DND-41 (cell line): ENCODE measurements around the gene SLC25A39.

Experiments used
- ATAC-seq: fragments of 200-7000 bp; cut with Tn5 transposase; 3 replicates; pipeline ENCODE4 v1.9.1; 2021; ENCODE audit warnings: low read depth; ENCODE audit not compliant: insufficient read depth
- DNase-seq: peaks from one replicate; pipeline ENCODE4 v3.0.0-alpha.2; 2020
- H2AFZ ChIP-seq: 2 replicates; pipeline ENCODE4 v1.6.0; 2012; ENCODE audit warnings: low read depth, low read length
- H3K27ac ChIP-seq: 2 replicates; pipeline ENCODE4 v1.5.1; 2012; ENCODE audit warnings: low read length, inconsistent platforms
- H3K27me3 ChIP-seq: fragments of 200-600 bp; sonication (generic); 2 replicates; pipeline ENCODE4 v1.6.0; 2012; ENCODE audit warnings: low read length, mild to moderate bottlenecking, inconsistent platforms; ENCODE audit not compliant: insufficient read depth, poor library complexity
- H3K36me3 ChIP-seq: 2 replicates; pipeline ENCODE4 v1.5.1; 2012; ENCODE audit warnings: low read length, inconsistent platforms; ENCODE audit not compliant: insufficient read depth
- H3K4me1 ChIP-seq: 2 replicates; pipeline ENCODE4 v1.5.1; 2012; ENCODE audit warnings: mild to moderate bottlenecking, low read length; ENCODE audit not compliant: insufficient read depth
- H3K4me2 ChIP-seq: 2 replicates; pipeline ENCODE4 v1.6.0; 2012; ENCODE audit warnings: mild to moderate bottlenecking, moderate library complexity, low read length, inconsistent platforms; ENCODE audit not compliant: insufficient read depth
- H3K4me3 ChIP-seq, 2 experiments: fragments of 200-600 bp in 1 of 2; shearing (Covaris generic) in 1 of 2; 2 replicates each; pipeline ENCODE4 v1.5.1; 2012 to 2016; ENCODE audit warnings: inconsistent platforms in 2 of 2, low read length in 2 of 2, mild to moderate bottlenecking in 2 of 2, low read depth in 1 of 2, moderate library complexity in 1 of 2
- H3K79me2 ChIP-seq: 2 replicates; pipeline ENCODE4 v1.6.0; 2012; ENCODE audit warnings: low read length, inconsistent platforms; ENCODE audit not compliant: insufficient read depth
- H3K9ac ChIP-seq: 2 replicates; pipeline ENCODE4 v1.6.0; 2012; ENCODE audit warnings: low read depth, mild to moderate bottlenecking, inconsistent platforms, low read length, moderate library complexity
- H3K9me3 ChIP-seq: 2 replicates; pipeline ENCODE4 v1.5.1; 2012; ENCODE audit warnings: low read length, moderate library complexity, mild to moderate bottlenecking, inconsistent platforms; ENCODE audit not compliant: insufficient read depth, severe bottlenecking
- H4K20me1 ChIP-seq: 2 replicates; pipeline ENCODE4 v1.6.0; 2012; ENCODE audit warnings: low read length; ENCODE audit not compliant: insufficient read depth
- EZH2 ChIP-seq: IDR thresholded peaks from 3 replicates; pipeline ENCODE4 v1.6.1; 2012; ENCODE audit warnings: borderline replicate concordance, low read depth, mild to moderate bottlenecking, moderate library complexity, low read length, inconsistent platforms; ENCODE audit not compliant: severe bottlenecking
- TF ChIP-seq, protein P1 (sequence below): IDR thresholded peaks from 2 replicates; pipeline ENCODE4 v1.5.1; 2012; ENCODE audit warnings: borderline replicate concordance, low read length, moderate library complexity, mild to moderate bottlenecking; ENCODE audit not compliant: poor library complexity, severe bottlenecking; ENCODE audit errors: extremely low read depth

Gene SLC25A39

GRCh38 chr17:44353672-44354331 is 29.2 kb upstream of the SLC25A39 start:
- Histone ChIP-seq H2AFZ (no peak overlapping the region), H3K27me3 (no peaks in the 10 kb centered on the region), H4K20me1 (peaks cover 19% of the 10 kb centered on the region), H3K27ac (no peak overlapping the region), H3K4me2 (no peak overlapping the region), H3K4me3 (no peak overlapping the region), H3K4me1 (no peaks in the 10 kb centered on the region; the same call in 1 of the 2 replicates), H3K36me3 (peaks cover 42% of the 10 kb centered on the region), H3K9me3 (no peaks in the 10 kb centered on the region), H3K79me2 (no peaks in the 10 kb centered on the region), H3K9ac (no peak overlapping the region)
- DNase-seq (no peak), ATAC-seq (no peak)
- TF ChIP-seq, protein P1, sequence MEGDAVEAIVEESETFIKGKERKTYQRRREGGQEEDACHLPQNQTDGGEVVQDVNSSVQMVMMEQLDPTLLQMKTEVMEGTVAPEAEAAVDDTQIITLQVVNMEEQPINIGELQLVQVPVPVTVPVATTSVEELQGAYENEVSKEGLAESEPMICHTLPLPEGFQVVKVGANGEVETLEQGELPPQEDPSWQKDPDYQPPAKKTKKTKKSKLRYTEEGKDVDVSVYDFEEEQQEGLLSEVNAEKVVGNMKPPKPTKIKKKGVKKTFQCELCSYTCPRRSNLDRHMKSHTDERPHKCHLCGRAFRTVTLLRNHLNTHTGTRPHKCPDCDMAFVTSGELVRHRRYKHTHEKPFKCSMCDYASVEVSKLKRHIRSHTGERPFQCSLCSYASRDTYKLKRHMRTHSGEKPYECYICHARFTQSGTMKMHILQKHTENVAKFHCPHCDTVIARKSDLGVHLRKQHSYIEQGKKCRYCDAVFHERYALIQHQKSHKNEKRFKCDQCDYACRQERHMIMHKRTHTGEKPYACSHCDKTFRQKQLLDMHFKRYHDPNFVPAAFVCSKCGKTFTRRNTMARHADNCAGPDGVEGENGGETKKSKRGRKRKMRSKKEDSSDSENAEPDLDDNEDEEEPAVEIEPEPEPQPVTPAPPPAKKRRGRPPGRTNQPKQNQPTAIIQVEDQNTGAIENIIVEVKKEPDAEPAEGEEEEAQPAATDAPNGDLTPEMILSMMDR = no peak
- TF ChIP-seq EZH2 = no peak

DNA sequence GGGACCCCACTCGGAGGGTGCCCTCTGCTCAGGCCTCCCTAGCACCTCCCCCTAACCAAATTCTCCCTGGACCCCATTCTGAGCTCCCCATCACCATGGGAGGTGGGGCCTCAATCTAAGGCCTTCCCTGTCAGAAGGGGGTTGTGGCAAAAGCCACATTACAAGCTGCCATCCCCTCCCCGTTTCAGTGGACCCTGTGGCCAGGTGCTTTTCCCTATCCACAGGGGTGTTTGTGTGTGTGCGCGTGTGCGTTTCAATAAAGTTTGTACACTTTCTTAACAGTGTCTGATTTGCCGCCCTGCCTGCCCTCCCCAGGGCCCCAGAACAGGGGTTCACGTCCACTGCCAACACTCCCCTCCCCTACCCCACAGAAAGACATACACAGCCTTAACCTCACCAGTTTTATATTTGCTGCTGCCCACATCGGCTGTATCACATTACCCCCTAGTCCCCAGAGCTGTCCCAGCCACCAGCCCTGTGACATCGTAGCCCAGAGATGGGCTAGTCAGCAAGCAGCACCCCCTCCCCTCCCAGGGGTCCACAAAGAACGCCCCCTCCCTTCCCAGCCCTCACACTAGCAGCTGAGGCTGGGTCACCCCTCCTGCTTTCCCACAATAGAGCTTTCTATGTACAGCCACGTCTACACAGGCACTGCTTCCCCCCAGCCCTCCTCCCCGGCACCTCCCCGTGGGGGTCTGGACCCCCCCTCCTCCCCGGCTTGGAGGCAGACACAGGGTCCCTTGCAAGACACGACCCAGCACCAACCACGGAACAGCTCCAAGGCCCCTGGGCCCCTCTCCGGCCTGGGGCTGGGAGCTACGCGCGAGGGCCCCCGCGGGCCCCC is 28.4 kb upstream of the SLC25A39 start:
- DNase-seq (no peak), ATAC-seq (no peak)
- H3K36me3 ChIP-seq = peaks cover 42% of the 10 kb centered on the region
- peaks cover 12% of the 10 kb centered on the region for H4K20me1 ChIP-seq
- no peaks in the 10 kb centered on the region for H3K27me3 ChIP-seq
- no peaks in the 10 kb centered on the region for H3K4me1 ChIP-seq
- H3K9me3 ChIP-seq = no peaks in the 10 kb centered on the region
- H2AFZ ChIP-seq = no peak overlapping the region
- H3K79me2 ChIP-seq = no peaks in the 10 kb centered on the region
- H3K4me2 ChIP-seq = no peak overlapping the region
- H3K9ac ChIP-seq = no peak overlapping the region
- no peak overlapping the region for H3K4me3 ChIP-seq
- no peak overlapping the region for H3K27ac ChIP-seq
- no peak for TF ChIP-seq EZH2
- TF ChIP-seq, protein P1 = no peak

DNA sequence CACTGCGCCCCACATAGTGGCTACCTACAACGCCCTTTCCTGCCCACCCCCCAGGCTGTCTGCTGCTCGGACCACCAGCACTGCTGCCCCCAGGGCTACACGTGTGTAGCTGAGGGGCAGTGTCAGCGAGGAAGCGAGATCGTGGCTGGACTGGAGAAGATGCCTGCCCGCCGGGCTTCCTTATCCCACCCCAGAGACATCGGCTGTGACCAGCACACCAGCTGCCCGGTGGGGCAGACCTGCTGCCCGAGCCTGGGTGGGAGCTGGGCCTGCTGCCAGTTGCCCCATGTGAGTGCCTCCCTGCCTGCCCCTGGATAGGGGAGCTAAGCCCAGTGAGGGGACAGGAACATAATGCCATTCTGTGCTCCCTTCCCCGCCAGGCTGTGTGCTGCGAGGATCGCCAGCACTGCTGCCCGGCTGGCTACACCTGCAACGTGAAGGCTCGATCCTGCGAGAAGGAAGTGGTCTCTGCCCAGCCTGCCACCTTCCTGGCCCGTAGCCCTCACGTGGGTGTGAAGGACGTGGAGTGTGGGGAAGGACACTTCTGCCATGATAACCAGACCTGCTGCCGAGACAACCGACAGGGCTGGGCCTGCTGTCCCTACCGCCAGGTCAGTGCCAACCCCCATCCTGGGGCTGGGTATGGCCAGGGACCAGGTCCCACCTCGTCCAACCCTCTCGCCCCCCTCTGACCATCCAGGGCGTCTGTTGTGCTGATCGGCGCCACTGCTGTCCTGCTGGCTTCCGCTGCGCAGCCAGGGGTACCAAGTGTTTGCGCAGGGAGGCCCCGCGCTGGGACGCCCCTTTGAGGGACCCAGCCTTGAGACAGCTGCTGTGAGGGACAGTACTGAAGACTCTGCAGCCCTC is 27.6 kb upstream of the SLC25A39 start:
- H3K27me3 ChIP-seq = no peaks in the 10 kb centered on the region
- H3K36me3 ChIP-seq = peaks cover 42% of the 10 kb centered on the region
- TF ChIP-seq, protein P1 = no peak
- DNase-seq (no peak), ATAC-seq (no peak)
- no peak overlapping the region for H3K27ac ChIP-seq
- no peak overlapping the region for H3K4me3 ChIP-seq
- no peaks in the 10 kb centered on the region for H3K4me1 ChIP-seq
- no peaks in the 10 kb centered on the region for H3K79me2 ChIP-seq
- H2AFZ ChIP-seq = no peak overlapping the region
- no peak overlapping the region for H3K9ac ChIP-seq
- peaks cover 8% of the 10 kb centered on the region for H4K20me1 ChIP-seq
- H3K9me3 ChIP-seq = no peaks in the 10 kb centered on the region
- H3K4me2 ChIP-seq = no peak overlapping the region
